Measurements from ENCODE around the gene GLT8D2.

Gene GLT8D2

DNA sequence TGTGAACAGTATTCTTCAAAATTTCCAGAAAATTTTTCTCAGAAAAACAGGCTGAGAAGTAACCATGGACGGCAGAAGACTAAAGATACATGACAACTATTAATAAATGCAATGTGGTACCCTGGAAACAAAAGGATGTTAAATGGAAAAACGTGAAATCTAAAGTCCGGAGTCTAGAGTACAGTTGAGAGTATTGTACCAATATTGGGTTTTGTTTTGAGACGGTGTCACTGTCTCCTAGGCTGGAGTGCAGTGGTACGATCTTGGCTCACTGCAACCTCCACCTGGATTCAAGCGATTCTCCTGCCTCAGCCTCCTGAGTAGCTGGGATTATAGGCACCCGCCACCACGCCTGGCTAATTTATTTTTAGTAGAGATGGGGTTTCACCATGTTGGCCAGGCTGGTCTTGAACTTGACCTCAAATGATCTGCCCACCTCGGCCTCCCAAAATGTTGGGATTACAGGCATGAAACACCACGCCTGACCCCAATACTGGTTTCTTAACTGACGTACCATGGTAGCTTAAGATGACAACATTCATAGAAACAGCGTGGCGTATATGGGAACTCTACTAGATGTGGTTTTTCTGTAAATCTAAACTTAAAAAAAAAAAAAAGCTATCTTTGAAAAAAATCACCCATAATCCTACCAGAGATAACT is 101.1 kb downstream of the GLT8D2 start:
- no peak for DNase-seq (ENCODE audit: low read depth)

- no peak for DNase-seq (ENCODE audit: low read depth)
These were observed 102.0 kb downstream of the GLT8D2 start for GRCh38 chr12:103947871-103948555.

DNA sequence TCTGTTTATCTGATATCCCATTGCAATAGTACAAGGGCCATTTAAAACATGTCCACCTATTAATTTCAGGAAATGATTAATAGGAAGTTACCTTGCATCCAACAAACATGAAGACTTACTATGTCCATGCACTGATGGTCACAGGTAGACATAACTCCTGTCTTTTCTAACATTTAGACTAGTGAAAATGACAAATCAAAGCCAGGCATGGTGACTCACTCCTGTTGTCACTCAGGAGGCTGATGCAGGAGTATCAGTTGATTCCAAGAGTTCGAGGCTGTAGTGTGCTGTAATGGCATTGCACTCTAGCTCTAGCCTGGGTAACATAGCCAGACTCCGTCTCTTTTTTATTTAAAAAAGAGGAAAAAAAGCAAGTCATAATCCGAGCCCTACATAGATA is 105.0 kb downstream of the GLT8D2 start:
- DNase-seq (ENCODE audit: low read depth): no peak

Measured in ELR (cell line).